Esophagus mucosa (tissue), 1 donor: ENCODE data around the gene BRPF1. TPM values are rescaled to one million over a fixed set of nuclear protein-coding genes. Genes with fewer than 3 reads are reported as not detected.

Experiments used
- ATAC-seq: fragments of 200-7000 bp; cut with Tn5 transposase; one replicate; pipeline ENCODE4 v1.9.1; 2020
- total RNA-seq: library from RNA; stranded (reverse); gene quantifications from one replicate; pipeline ENCODE4 v1.2.4, GENCODE V29; 2023
- donor health status: DM: yes; HTN: yes; CAD: no.

Gene BRPF1
- total RNA-seq, 1 donor from 2014 or later = 11.9 TPM

- peak; percentile 93 for ATAC-seq
Observed at GRCh38 chr3:9792405-9793160, 61.0 kb downstream of the BRPF1 start, which contains the start of the genes ARPC4 and TADA3. ARPC4 (plus strand) TSS chr3:9793082; CDS start chr3:9793122, 40 bp downstream. TADA3 (minus strand) TSS chr3:9792473; CDS start chr3:9791466, 1,007 bp downstream.

GRCh38 chr3:9793161-9793781 lies 61.7 kb downstream of the BRPF1 start:
- ATAC-seq = peak; percentile 58

GRCh38 chr3:9794400-9794799 lies 62.9 kb downstream of the BRPF1 start:
- ATAC-seq = no peak

GRCh38 chr3:9795207-9795606 lies 63.7 kb downstream of the BRPF1 start:
- ATAC-seq = no peak

- no peak for ATAC-seq
Observed at GRCh38 chr3:9797196-9797945, 65.8 kb downstream of the BRPF1 start.

Other genes with a start within 250 kb of the BRPF1 start
- gene LHFPL4, start 177.9 kb upstream of the BRPF1 start, total RNA-seq = not detected
- gene MTMR14, start 82.2 kb upstream of the BRPF1 start, total RNA-seq = 22.0 TPM
- gene CPNE9, start 27.9 kb upstream of the BRPF1 start, total RNA-seq = not detected
- 9.6 TPM for gene OGG1, start 18.2 kb downstream of the BRPF1 start, total RNA-seq
- gene CAMK1, start 38.2 kb downstream of the BRPF1 start, total RNA-seq = 2.6 TPM
- gene TADA3, start 60.7 kb downstream of the BRPF1 start, total RNA-seq = 32.3 TPM
- 154 TPM for gene ARPC4, start 61.3 kb downstream of the BRPF1 start, total RNA-seq
- gene TTLL3, start 78.5 kb downstream of the BRPF1 start, total RNA-seq = 12.3 TPM
- 29.1 TPM for gene RPUSD3, start 112.3 kb downstream of the BRPF1 start, total RNA-seq
- gene CIDEC, start 148.5 kb downstream of the BRPF1 start, total RNA-seq = not detected
- gene JAGN1, start 158.9 kb downstream of the BRPF1 start, total RNA-seq = 18.4 TPM
- gene IL17RE, start 171.1 kb downstream of the BRPF1 start, total RNA-seq = 12.9 TPM
- 26.6 TPM for gene IL17RC, start 185.4 kb downstream of the BRPF1 start, total RNA-seq
- gene CRELD1, start 202.1 kb downstream of the BRPF1 start, total RNA-seq = 4.6 TPM
- gene PRRT3, start 220.7 kb downstream of the BRPF1 start, total RNA-seq = 0.56 TPM